Activated T-cell treated with anti-CD3 and anti-CD28 coated beads, Interleukin-2, amount 50 U/mL, for 24 hours (primary cell): Measurements from ENCODE around the gene POLL.

Source experiments
- DNase-seq: peaks from one replicate; pipeline ENCODE4 v3.0.0-alpha.2; 2020
- H3K27ac Mint-ChIP-seq: 2 replicates; pipeline ENCODE4 v1.8.0; 2020; ENCODE audit warnings: mild to moderate bottlenecking, mixed read lengths
- H3K27me3 Mint-ChIP-seq: 2 replicates; pipeline ENCODE4 v1.8.0; 2020; ENCODE audit warnings: mixed read lengths
- H3K36me3 Mint-ChIP-seq: 2 replicates; pipeline ENCODE4 v1.8.0; 2020; ENCODE audit warnings: low read depth, mixed read lengths
- H3K4me1 Mint-ChIP-seq: 2 replicates; pipeline ENCODE4 v1.8.0; 2020; ENCODE audit warnings: low read depth, mixed read lengths
- H3K4me3 Mint-ChIP-seq: 2 replicates; pipeline ENCODE4 v1.8.0; 2020; ENCODE audit warnings: mild to moderate bottlenecking, moderate library complexity, mixed read lengths
- H3K9me3 Mint-ChIP-seq: 2 replicates; pipeline ENCODE4 v1.8.0; 2020; ENCODE audit warnings: mixed read lengths

The POLL gene

DNA sequence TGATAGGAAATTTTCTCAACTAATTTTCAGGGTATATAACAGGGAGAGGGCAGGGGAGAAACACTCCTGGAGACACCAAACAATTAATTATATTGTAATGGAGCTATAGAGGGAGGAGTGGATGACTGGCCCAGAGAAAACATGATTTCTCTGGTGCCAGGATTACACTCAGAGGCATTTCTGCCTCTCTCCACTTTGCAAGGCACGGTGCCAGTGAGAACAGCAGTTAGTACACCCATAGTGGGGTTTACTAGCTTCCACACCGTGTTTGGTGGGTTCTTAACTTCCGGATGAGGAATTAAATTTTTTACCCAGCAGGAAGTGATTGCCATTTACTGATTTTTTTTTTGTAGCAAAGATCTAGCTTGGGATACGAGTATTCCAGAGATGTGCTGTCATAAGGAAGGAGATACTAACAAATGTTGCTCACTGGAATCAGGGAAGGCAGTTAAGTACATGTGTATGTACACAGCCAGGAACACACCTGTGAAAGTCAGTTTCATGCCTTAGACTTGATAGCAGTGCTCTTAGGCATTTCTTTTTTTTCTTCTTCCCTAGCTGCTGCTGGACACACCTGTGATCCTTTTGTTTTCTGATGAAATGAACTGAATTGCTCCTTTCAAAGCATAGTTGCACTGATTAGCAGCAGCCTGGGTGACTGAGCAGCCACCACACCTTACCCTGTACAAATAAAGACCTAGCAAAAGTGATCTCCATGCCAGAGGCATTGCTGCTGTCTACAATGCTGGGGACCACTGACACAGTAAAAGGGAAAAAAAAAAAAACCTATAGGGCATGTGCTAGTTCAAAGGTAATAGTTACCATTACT, 58.1 kb downstream of the POLL start:
- no peaks in the 10 kb centered on the region for H3K9me3 Mint-ChIP-seq
- H3K4me3 Mint-ChIP-seq: no peak overlapping the region
- no peak for DNase-seq
- no peak overlapping the region for H3K27ac Mint-ChIP-seq
- H3K36me3 Mint-ChIP-seq: peaks cover 51% of the 10 kb centered on the region
- peaks cover 5% of the 10 kb centered on the region for H3K4me1 Mint-ChIP-seq
- H3K27me3 Mint-ChIP-seq: no peaks in the 10 kb centered on the region

DNA sequence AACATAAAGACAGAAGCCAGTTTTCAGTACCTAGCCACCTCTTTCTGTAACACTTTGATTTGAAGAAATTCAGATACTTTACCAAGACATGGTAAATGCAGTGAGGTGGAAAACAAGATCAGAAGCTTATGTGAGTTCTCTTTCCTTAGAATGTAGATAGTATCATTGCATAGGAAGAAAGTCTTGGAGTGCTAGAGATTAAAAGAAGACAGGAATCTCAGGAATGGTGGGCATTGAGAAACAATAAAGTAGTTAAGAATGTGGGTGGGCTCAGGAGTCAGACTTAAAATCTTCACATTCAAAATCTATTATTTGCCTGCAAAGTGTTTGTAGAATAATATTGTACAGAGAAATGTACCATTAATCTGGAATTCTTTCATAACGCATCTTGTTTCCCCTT, 58.9 kb downstream of the POLL start:
- H3K27ac Mint-ChIP-seq: no peak overlapping the region
- no peaks in the 10 kb centered on the region for H3K9me3 Mint-ChIP-seq
- H3K4me3 Mint-ChIP-seq: no peak overlapping the region
- DNase-seq: no peak
- no peaks in the 10 kb centered on the region for H3K27me3 Mint-ChIP-seq
- H3K36me3 Mint-ChIP-seq: peaks cover 46% of the 10 kb centered on the region
- H3K4me1 Mint-ChIP-seq: peaks cover 5% of the 10 kb centered on the region
